Transverse colon (tissue), 3 donors: Measurements from ENCODE around the gene APOL5.

Source experiments
- CTCF ChIP-seq, 5 experiments: fragments of 200-600 bp in 3 of 5; fragments of 450-650 bp in 2 of 5; sonication (generic) in 3 of 5; IDR thresholded peaks; 1 replicate in 2 of 5; 2 replicates in 3 of 5; pipeline ENCODE4 v1.5.1; 2016 to 2017; ENCODE audit warnings: antibody characterized with exemption in 5 of 5, inconsistent platforms in 3 of 5, mild to moderate bottlenecking in 2 of 5, moderate library complexity in 1 of 5
- POLR2A ChIP-seq: fragments of 450-650 bp; IDR thresholded peaks from one replicate; pipeline ENCODE4 v1.6.1; 2016; ENCODE audit warnings: antibody characterized with exemption, mild to moderate bottlenecking, moderate library complexity

DNA sequence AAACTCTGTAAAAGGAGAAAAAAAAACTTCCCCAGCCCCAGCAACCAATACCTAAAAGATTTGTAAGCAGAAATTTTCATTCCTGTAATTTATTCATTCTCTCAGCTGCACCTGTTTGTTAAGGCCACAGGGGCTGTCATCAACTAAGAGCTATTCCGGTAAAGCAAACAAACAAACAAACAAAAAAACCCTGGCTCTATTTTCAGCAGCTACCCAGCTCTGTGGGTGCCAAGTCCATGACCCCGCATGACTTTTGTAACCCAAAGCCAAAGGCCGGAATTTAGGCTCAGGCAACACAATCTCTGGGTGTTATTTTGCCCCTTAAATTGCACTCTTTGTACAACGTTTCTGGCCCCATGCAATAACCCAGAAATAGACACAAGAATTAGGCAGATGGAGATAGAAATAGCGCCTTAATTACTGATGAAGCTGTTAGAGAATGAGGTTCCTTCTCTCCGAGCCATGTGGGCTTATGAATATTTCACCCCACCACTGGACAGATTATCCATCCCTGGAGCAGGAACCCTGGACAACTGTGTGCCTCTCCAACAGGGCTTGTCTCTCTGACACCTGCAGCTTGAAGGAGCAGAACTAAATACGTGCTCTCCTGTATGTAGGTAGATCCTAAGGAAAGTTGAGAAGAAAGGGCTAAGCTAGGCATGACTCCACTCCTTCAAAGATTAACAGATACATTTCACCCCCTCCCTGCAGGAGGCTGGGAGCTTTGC lies 40.0 kb upstream of the APOL5 start:
- TF ChIP-seq CTCF (IDR thresholded peaks at IDR 0.05) = no peak
- TF ChIP-seq POLR2A = no peak
